GM23248 (cell line): ENCODE measurements around the gene AP3D1.

Experiments
- EZH2 ChIP-seq: fragments of 200-600 bp; sonication (generic); IDR thresholded peaks from 2 replicates; pipeline ENCODE4 v1.6.1; 2018; ENCODE audit warnings: antibody characterized with exemption, mild to moderate bottlenecking; ENCODE audit not compliant: insufficient read depth, poor library complexity, severe bottlenecking
- EZH2phosphoT487 ChIP-seq: fragments of 200-600 bp; sonication (generic); IDR thresholded peaks from 2 replicates; pipeline ENCODE4 v1.6.1; 2018; ENCODE audit warnings: antibody characterized with exemption, moderate library complexity, mild to moderate bottlenecking, low read depth; ENCODE audit not compliant: insufficient read depth

- TF ChIP-seq EZH2phosphoT487: no peak
- TF ChIP-seq EZH2: no peak
Measured at GRCh38 chr19:2051773-2052704, 99.3 kb downstream of the AP3D1 start.
